Chondrocyte (in vitro differentiated cells): ENCODE data around the gene KCNN2. TPM values are rescaled to one million over a fixed set of nuclear protein-coding genes. Genes with fewer than 3 reads are reported as not detected.

Source experiments
- DNase-seq: peaks from one replicate; pipeline ENCODE4 v3.0.0; 2021; ENCODE audit warnings: mixed read lengths, low spot score
- H3K27ac Mint-ChIP-seq: one replicate; pipeline ENCODE4 v1.8.0; 2021; ENCODE audit warnings: mild to moderate bottlenecking, moderate library complexity, mixed read lengths; ENCODE audit not compliant: unreplicated experiment
- H3K27me3 Mint-ChIP-seq: 2 replicates; pipeline ENCODE4 v1.8.0; 2021; ENCODE audit warnings: low read depth, mixed read lengths
- H3K36me3 Mint-ChIP-seq: 2 replicates; pipeline ENCODE4 v1.8.0; 2021; ENCODE audit warnings: low read depth, mixed read lengths
- H3K4me1 Mint-ChIP-seq: 2 replicates; pipeline ENCODE4 v1.8.0; 2021; ENCODE audit warnings: low read depth, mild to moderate bottlenecking, mixed read lengths
- H3K4me3 Mint-ChIP-seq: one replicate; pipeline ENCODE4 v1.8.0; 2021; ENCODE audit warnings: mild to moderate bottlenecking, moderate library complexity, mixed read lengths; ENCODE audit not compliant: unreplicated experiment
- H3K9me3 Mint-ChIP-seq: 2 replicates; pipeline ENCODE4 v1.8.0; 2021; ENCODE audit warnings: low read depth, mixed read lengths
- total RNA-seq: library from RNA; stranded (reverse); gene quantifications from 3 replicates; pipeline ENCODE4 v1.2.1, GENCODE V29; 2021
- TF ChIP-seq, protein P1 (sequence below): fragments of 200-600 bp; sonication (generic); IDR thresholded peaks from 2 replicates; pipeline ENCODE4 v1.5.0; 2021; ENCODE audit warnings: antibody characterized with exemption, mild to moderate bottlenecking, moderate library complexity

Gene KCNN2
- total RNA-seq, 1 donor from 2014 or later, result not detected

DNA sequence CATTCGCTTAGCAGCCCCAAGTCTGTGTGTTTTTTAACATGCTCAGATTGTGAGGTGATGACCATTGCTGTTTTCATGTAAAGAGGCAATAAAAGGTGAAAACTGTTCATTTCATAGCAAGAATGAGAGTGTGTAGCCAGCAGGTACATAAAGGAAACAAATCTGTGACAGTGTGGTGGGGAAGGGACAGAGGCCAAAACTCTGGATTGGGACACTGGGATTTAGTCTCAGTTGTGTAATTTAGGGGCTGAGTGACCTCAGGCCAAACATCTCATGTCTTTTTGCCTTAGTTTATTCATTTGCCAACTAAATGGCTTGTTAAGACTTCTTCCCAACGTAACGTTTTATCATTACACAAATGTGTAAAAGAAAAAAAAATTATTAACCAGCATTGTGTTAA lies 47.0 kb downstream of the KCNN2 start:
- no peaks in the 10 kb centered on the region for H3K36me3 Mint-ChIP-seq
- DNase-seq, result no peak
- H3K4me1 Mint-ChIP-seq, result no peaks in the 10 kb centered on the region
- H3K27ac Mint-ChIP-seq, result no peak overlapping the region
- peaks cover 6% of the 10 kb centered on the region for H3K27me3 Mint-ChIP-seq
- TF ChIP-seq, protein P1, sequence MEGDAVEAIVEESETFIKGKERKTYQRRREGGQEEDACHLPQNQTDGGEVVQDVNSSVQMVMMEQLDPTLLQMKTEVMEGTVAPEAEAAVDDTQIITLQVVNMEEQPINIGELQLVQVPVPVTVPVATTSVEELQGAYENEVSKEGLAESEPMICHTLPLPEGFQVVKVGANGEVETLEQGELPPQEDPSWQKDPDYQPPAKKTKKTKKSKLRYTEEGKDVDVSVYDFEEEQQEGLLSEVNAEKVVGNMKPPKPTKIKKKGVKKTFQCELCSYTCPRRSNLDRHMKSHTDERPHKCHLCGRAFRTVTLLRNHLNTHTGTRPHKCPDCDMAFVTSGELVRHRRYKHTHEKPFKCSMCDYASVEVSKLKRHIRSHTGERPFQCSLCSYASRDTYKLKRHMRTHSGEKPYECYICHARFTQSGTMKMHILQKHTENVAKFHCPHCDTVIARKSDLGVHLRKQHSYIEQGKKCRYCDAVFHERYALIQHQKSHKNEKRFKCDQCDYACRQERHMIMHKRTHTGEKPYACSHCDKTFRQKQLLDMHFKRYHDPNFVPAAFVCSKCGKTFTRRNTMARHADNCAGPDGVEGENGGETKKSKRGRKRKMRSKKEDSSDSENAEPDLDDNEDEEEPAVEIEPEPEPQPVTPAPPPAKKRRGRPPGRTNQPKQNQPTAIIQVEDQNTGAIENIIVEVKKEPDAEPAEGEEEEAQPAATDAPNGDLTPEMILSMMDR, result no peak
- H3K4me3 Mint-ChIP-seq, result no peak overlapping the region
- H3K9me3 Mint-ChIP-seq, result no peaks in the 10 kb centered on the region

DNA sequence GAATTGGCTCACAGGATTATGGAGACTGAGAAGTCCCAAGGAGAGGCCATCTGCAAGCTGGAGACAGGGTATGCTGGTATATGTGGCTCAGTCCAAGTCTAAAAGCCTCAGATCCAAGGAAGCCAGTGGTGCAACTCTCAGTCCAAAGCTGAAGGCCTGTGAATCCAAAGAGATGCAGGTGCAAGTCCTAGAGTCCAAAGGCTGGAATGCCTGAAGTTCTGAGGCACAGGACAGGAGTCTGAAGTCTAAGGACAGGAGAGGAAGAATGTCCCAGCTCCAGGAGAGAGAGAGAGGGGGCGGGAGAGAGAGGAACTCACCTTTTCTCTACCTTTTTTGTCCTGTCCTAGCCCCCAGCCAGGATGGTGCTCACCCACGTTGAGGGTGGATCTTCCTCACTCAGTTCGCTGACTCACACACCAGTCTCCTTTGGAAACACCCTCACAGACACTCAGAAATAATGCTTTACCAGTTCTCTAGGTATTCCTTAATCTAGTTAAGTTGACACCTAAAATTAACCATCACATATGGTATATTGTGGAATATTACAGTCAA lies 49.6 kb downstream of the KCNN2 start:
- H3K4me1 Mint-ChIP-seq, result no peaks in the 10 kb centered on the region
- no peak overlapping the region for H3K4me3 Mint-ChIP-seq
- H3K27ac Mint-ChIP-seq, result no peak overlapping the region
- TF ChIP-seq, protein P1, result no peak
- peaks cover 10% of the 10 kb centered on the region for H3K27me3 Mint-ChIP-seq
- H3K36me3 Mint-ChIP-seq, result no peaks in the 10 kb centered on the region
- no peaks in the 10 kb centered on the region for H3K9me3 Mint-ChIP-seq
- DNase-seq, result no peak

DNA sequence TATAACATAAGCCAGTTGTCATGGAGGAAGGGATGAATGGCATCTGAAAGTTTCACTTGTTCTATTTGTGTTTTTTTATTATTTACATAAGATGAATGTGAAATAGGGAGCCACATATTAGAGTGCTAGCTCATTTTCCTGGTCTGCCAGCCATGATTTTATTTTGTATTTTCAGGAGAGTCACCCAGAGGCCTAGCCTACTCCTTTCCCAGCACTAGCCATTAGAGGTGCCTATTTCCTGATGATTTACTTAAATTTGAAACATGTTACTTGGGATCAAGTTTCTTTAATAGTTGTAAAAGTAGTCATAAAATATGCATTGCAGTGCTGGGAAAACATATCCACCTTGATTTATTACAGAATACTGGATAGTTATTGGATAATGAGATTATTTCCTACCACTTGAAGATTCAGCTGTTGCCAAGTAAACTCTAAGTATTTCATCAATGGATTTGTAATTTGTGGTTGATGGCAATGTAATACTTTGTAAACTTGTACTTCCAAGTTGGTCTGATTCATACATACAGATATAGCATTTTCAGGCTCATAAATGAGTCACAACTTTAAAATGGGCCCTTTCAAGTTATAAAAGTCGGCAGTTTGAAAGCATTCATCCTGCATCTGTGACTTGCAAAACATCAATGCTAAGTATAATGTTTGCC lies 50.8 kb downstream of the KCNN2 start:
- H3K9me3 Mint-ChIP-seq, result no peaks in the 10 kb centered on the region
- DNase-seq, result no peak
- H3K36me3 Mint-ChIP-seq, result no peaks in the 10 kb centered on the region
- no peaks in the 10 kb centered on the region for H3K4me1 Mint-ChIP-seq
- H3K4me3 Mint-ChIP-seq, result no peak overlapping the region
- no peak overlapping the region for H3K27ac Mint-ChIP-seq
- TF ChIP-seq, protein P1, result no peak
- peaks cover 6% of the 10 kb centered on the region for H3K27me3 Mint-ChIP-seq

DNA sequence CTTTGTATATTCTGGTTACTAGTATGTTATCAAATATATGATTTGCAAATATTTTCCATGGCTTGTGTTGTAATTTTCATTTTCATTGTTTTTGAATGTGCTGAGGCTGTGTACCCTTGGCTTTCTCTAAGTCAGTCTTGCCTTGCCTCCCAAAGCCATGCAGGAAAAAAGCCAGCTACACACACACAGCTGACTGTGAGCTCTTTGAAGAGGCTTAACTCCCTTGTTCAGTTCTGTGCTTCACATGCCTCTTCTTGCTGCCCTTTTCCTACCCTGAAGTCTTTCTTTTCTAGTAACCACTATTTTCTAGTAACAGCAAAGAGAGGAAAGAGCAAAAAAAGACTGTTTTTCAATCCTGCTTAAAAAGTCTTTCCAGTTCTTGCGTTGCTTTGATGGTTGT lies 53.9 kb downstream of the KCNN2 start:
- H3K36me3 Mint-ChIP-seq, result no peaks in the 10 kb centered on the region
- no peak overlapping the region for H3K4me3 Mint-ChIP-seq
- no peak overlapping the region for H3K27ac Mint-ChIP-seq
- TF ChIP-seq, protein P1, result no peak
- H3K4me1 Mint-ChIP-seq, result no peaks in the 10 kb centered on the region
- H3K27me3 Mint-ChIP-seq, result peaks cover 9% of the 10 kb centered on the region
- H3K9me3 Mint-ChIP-seq, result no peaks in the 10 kb centered on the region
- no peak for DNase-seq

DNA sequence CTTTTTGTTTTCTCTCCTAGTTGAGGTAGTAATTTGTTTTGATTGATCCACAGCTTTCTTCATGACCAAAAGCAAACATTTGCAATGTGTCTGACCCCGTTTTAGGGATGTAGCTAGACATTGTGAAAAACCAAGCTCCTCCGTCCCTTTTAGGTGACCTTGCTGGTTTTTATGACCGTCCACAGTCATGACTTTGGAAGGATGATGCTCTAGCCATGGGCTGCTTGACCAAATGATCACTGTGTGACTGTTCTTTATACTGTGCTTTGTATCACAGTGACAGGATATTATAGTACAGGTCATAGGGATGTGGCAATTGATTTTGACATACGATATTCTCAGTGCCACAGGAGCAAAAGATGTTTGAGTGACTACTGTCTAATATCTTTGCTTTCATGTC lies 54.4 kb downstream of the KCNN2 start:
- H3K4me3 Mint-ChIP-seq, result no peak overlapping the region
- no peaks in the 10 kb centered on the region for H3K36me3 Mint-ChIP-seq
- no peak for DNase-seq
- peaks cover 9% of the 10 kb centered on the region for H3K27me3 Mint-ChIP-seq
- no peaks in the 10 kb centered on the region for H3K9me3 Mint-ChIP-seq
- TF ChIP-seq, protein P1, result no peak
- no peaks in the 10 kb centered on the region for H3K4me1 Mint-ChIP-seq
- H3K27ac Mint-ChIP-seq, result no peak overlapping the region
